A549 (cell line): Measurements from ENCODE around the gene ACTR6. TPM values are rescaled to one million over a fixed set of nuclear protein-coding genes. Genes with fewer than 3 reads are reported as not detected.

Experiments used
- ATAC-seq, 2 experiments: fragments of 200-7000 bp in 1 of 2; fragments of >200 bp in 1 of 2; cut with Nextera tagmentation in 1 of 2; cut with Tn5 transposase in 1 of 2; 3 replicates each; pipeline versions ENCODE4 v1.8.0 to v1.9.1; 2018 to 2020; ENCODE audit warnings: mild to moderate bottlenecking in 1 of 2, moderate library complexity in 1 of 2
- CTCF ChIA-PET: fragments of 300-600 bp; sonication (Branson Sonifier 250); formaldehyde crosslinking; extraction: SDS; loops from one replicate; lab custom pipeline; 2021; ENCODE audit warnings: antibody characterized with exemption, inconsistent platforms; lab: Yijun Ruan, JAX
- POLR2A ChIA-PET: fragments of 350-600 bp; formaldehyde crosslinking; extraction: SDS; loops from one replicate; lab custom pipeline; 2021; ENCODE audit warnings: antibody characterized with exemption, inconsistent platforms; lab: Yijun Ruan, JAX
- DNase-seq, 2 experiments: peaks; one replicate each; pipeline versions ENCODE4 v3.0.0 to v3.0.0-alpha.2; 2011 to 2016; ENCODE audit warnings: low read depth in 1 of 2, low spot score in 1 of 2
- FAIRE-seq: peaks from 2 replicates; lab custom pipeline; 2011; peaks lifted over from hg19 to GRCh38; lab: Jason Lieb, UNC
- H3K27ac ChIP-seq, 2 experiments: fragments of >200 bp; sonication (Bioruptor Twin); formaldehyde crosslinking; 3 replicates each; pipeline ENCODE4 v1.5.1; 2016 to 2017
- H3K4me1 ChIP-seq: fragments of >200 bp; sonication (Bioruptor Twin); formaldehyde crosslinking; 3 replicates; pipeline ENCODE4 v1.6.1; 2016
- H3K4me2 ChIP-seq: fragments of >200 bp; sonication (Bioruptor Twin); formaldehyde crosslinking; 3 replicates; pipeline ENCODE4 v1.6.1; 2016
- H3K4me3 ChIP-seq: fragments of >200 bp; sonication (Bioruptor Twin); formaldehyde crosslinking; 3 replicates; pipeline ENCODE4 v1.5.1; 2016
- H3K9me3 ChIP-seq: fragments of >200 bp; sonication (Bioruptor Twin); formaldehyde crosslinking; 3 replicates; pipeline ENCODE4 v1.6.1; 2016
- CBX2 ChIP-seq: fragments of 200-600 bp; sonication (generic); IDR thresholded peaks from 2 replicates; pipeline ENCODE4 v1.6.1; 2016; ENCODE audit warnings: low read depth, mild to moderate bottlenecking, borderline replicate concordance
- CBX8 ChIP-seq: fragments of 200-600 bp; sonication (generic); IDR thresholded peaks from 2 replicates; pipeline ENCODE4 v1.6.1; 2016
- GATA3 ChIP-seq: IDR thresholded peaks from 2 replicates; pipeline ENCODE4 v1.6.1; 2012; ENCODE audit warnings: borderline replicate concordance
- HEYL ChIP-seq: fragments of 250-450 bp; sonication (Bioruptor Pico); IDR thresholded peaks from 2 replicates; pipeline ENCODE4 v1.8.0; 2021; ENCODE audit warnings: mild to moderate bottlenecking, moderate library complexity
- HMGXB4 ChIP-seq: fragments of 250-450 bp; sonication (Bioruptor Pico); IDR thresholded peaks from 2 replicates; pipeline ENCODE4 v1.5.0; 2021; ENCODE audit warnings: mild to moderate bottlenecking, moderate library complexity, borderline replicate concordance
- HOXA7 ChIP-seq: fragments of 250-450 bp; sonication (Bioruptor Pico); IDR thresholded peaks from 2 replicates; pipeline ENCODE4 v1.5.0; 2020; ENCODE audit warnings: mild to moderate bottlenecking, moderate library complexity
- HOXB13 ChIP-seq: fragments of 250-450 bp; sonication (Bioruptor Pico); IDR thresholded peaks from 2 replicates; pipeline ENCODE4 v1.5.0; 2020; ENCODE audit warnings: low read depth, mild to moderate bottlenecking, moderate library complexity
- KDM1A ChIP-seq: fragments of 200-600 bp; sonication (generic); IDR thresholded peaks from 2 replicates; pipeline ENCODE4 v1.6.1; 2016; ENCODE audit warnings: low read depth, mild to moderate bottlenecking
- MAFK ChIP-seq: fragments of 450-650 bp; IDR thresholded peaks from 2 replicates; pipeline ENCODE4 v1.6.1; 2014; ENCODE audit not compliant: partially characterized antibody
- MAZ ChIP-seq: fragments of 150-350 bp; IDR thresholded peaks from 2 replicates; pipeline ENCODE4 v1.6.1; 2014; ENCODE audit warnings: antibody characterized with exemption, low read depth, low read length, borderline replicate concordance
- NFE2L2 ChIP-seq: fragments of 150-350 bp; conservative IDR thresholded peaks from 2 replicates; pipeline ENCODE4 v1.6.1; 2014; ENCODE audit warnings: low read length
- NPAS2 ChIP-seq: fragments of 250-450 bp; sonication (Bioruptor Pico); IDR thresholded peaks from 2 replicates; pipeline ENCODE4 v1.8.0; 2022; ENCODE audit warnings: mild to moderate bottlenecking, moderate library complexity, borderline replicate concordance
- PHF8 ChIP-seq: fragments of 200-600 bp; sonication (generic); IDR thresholded peaks from 2 replicates; pipeline ENCODE4 v1.6.1; 2016; ENCODE audit warnings: low read depth, mild to moderate bottlenecking, antibody characterized with exemption, moderate library complexity, borderline replicate concordance
- RNF2 ChIP-seq: fragments of 200-600 bp; sonication (generic); IDR thresholded peaks from 2 replicates; pipeline ENCODE4 v1.6.1; 2016; ENCODE audit warnings: low read depth, mild to moderate bottlenecking, antibody characterized with exemption, moderate library complexity, borderline replicate concordance
- WGBS: methylation state at CpG from one replicate; pipeline ENCODE4 v1.1.6; 2017; ENCODE audit errors: missing lambda C conversion rate; 5-methylcytosine and 5-hydroxymethylcytosine counted together
- polyA plus RNA-seq, 4 experiments: library from polyadenylated mRNA; depleted of rRNA in 3 of 4; stranded (reverse); fragments of >200 nt; fragmentation: RNase III in 1 of 4; extraction: RNeasy Plus Mini Kit Qiagen cat#74134 plus additional on column Dnase treatment in 1 of 4; gene quantifications; 2 replicates in 3 of 4; 3 replicates in 1 of 4; pipeline ENCODE4 v1.2.3, GENCODE V29; 2011 to 2017
- TF ChIP-seq, protein P1 (sequence below): fragments of 150-350 bp; IDR thresholded peaks from 2 replicates; pipeline ENCODE4 v1.6.1; 2014; ENCODE audit warnings: low read depth, mild to moderate bottlenecking, low read length
- TF ChIP-seq, protein P2 (sequence below): fragments of 250-450 bp; sonication (Bioruptor Pico); IDR thresholded peaks from 2 replicates; pipeline ENCODE4 v1.5.0; 2020; ENCODE audit warnings: low read depth, mild to moderate bottlenecking, moderate library complexity

Gene ACTR6
- polyA plus RNA-seq, 2 of the 4 experiments (the other 2 are of a cell fraction) = 37.0 to 50.1 TPM

DNA sequence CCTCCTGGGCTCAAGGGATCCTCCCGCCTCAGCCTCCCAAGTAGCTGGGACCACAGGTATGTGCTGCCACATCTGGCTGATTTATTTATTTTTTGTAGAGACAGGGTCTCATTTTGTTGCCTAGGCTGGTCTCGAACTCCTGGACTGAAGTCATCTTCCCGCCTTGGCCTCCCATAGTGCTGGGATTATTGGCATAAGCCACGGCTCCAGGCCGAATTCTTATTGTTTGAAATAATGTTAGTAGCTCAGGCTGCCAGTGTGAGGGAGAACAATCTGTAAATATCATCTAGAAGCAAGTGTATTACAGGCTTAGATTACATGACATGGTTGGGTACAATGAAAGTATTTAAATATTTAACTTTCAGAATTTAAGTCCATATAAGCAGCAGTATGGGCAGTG, 8.2 kb downstream of the ACTR6 start (continued):
- no peak for TF ChIP-seq HOXB13
- TF ChIP-seq HEYL (CRISPR knock-in tag) = no peak
- no peak for TF ChIP-seq MAZ
- TF ChIP-seq KDM1A = no peak

GRCh38 chr12:100211698-100212097, 11.1 kb downstream of the ACTR6 start:
- Histone ChIP-seq H3K4me1 (no peaks in the 10 kb centered on the region), H3K27ac (no peak overlapping the region), H3K4me2 (no peak overlapping the region), H3K4me3 (no peak overlapping the region), H3K9me3 (no peaks in the 10 kb centered on the region)
- WGBS = 92% methylated on average over 2 of the region's 2 CpGs
- DNase-seq = no peak
- no peak for TF ChIP-seq HMGXB4 (CRISPR knock-in tag)
- no peak for TF ChIP-seq HOXA7 (CRISPR knock-in tag)
- no peak for TF ChIP-seq NPAS2 (CRISPR knock-in tag)
- TF ChIP-seq MAFK = peak; percentile 98
- CTCF ChIA-PET = interaction anchor here (1.4 kb wide), 1 partner anchor 10 kb away, joined by 3 read pairs; no protein-coding TSS in a partner anchor
- no peak for ATAC-seq
- POLR2A ChIA-PET = no interaction called here
- FAIRE-seq = no peak

DNA sequence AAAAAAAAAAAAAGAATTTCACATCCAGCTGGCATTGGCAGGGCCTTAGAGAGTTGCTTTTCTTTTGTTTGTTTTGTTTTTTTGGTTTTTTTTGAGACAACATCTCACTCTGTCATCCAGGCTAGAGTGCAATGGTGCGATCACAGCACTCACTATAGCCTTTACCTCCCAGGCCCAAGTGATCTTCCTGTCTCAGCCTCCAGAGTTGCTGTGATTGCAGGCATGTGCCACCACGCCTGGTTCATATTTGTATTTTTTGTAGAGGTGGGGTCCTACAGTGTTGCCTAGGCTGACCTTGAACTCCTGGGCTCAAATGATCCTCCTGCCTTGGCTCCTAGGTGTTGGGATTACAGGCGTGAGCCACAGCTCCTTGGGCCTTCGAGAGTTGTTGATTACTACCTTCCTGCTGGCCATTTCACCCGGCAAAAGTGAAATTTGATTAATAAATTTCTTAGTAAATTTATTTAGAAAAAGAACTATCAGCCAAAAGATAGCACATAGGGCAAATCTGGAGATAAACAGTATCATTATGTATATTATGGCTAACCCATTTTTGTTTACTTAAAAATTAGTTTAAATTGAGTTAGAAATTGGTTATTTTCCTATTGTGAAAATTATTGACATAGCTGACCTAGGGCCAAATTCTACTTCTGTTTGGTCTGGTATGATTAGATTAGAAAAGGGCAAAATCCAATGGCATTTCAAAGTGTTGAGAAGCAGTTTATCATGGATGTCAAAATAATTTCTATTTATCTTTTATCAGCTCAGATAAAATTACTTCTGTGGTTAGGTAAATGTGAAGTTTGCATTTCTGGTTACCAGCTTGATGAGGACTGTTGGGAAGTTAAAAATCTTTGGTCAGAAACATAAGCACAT, 12.6 kb downstream of the ACTR6 start:
- POLR2A ChIA-PET = interaction anchor here (1.2 kb wide), 1 partner anchor 13 kb away, joined by 3 read pairs; the partner anchor contains the start of gene ACTR6
- no peak for TF ChIP-seq RNF2
- TF ChIP-seq GATA3 = no peak
- TF ChIP-seq HEYL (CRISPR knock-in tag) = no peak
- no peak for TF ChIP-seq PHF8
- TF ChIP-seq, protein P1, sequence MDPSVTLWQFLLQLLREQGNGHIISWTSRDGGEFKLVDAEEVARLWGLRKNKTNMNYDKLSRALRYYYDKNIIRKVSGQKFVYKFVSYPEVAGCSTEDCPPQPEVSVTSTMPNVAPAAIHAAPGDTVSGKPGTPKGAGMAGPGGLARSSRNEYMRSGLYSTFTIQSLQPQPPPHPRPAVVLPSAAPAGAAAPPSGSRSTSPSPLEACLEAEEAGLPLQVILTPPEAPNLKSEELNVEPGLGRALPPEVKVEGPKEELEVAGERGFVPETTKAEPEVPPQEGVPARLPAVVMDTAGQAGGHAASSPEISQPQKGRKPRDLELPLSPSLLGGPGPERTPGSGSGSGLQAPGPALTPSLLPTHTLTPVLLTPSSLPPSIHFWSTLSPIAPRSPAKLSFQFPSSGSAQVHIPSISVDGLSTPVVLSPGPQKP = no peak
- TF ChIP-seq CBX2 = no peak
- no peak for TF ChIP-seq MAZ
- TF ChIP-seq NFE2L2 = no peak
- TF ChIP-seq, protein P2, sequence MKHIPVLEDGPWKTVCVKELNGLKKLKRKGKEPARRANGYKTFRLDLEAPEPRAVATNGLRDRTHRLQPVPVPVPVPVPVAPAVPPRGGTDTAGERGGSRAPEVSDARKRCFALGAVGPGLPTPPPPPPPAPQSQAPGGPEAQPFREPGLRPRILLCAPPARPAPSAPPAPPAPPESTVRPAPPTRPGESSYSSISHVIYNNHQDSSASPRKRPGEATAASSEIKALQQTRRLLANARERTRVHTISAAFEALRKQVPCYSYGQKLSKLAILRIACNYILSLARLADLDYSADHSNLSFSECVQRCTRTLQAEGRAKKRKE (CRISPR knock-in tag) = no peak
- no peak for TF ChIP-seq HOXA7 (CRISPR knock-in tag)
- no peak for TF ChIP-seq CBX8
- TF ChIP-seq, all 56 proteins: peak for 0
- CTCF ChIA-PET = interaction anchor here (0.7 to 1.8 kb wide), 4 partner anchors 12 to 59 kb away, joined by 3 to 4 read pairs (median 4); partner anchors contain the start of gene ACTR6
- ATAC-seq (no peak), FAIRE-seq (peak; percentile 18), DNase-seq (no peak)
- Histone ChIP-seq H3K27ac (no peak overlapping the region), H3K9me3 (no peaks in the 10 kb centered on the region), H3K4me2 (no peak overlapping the region), H3K4me3 (no peak overlapping the region), H3K4me1 (no peaks in the 10 kb centered on the region)
- 91% methylated on average over 5 of the region's 5 CpGs for WGBS
